VCaP (cell line): ENCODE measurements around the gene KCNN2.
"Not testable (repeated sequence)": the region's sequence is repeated elsewhere in the genome, so short reads cannot be mapped to it uniquely, and the experiment has no call there.

Experiments
- H3K27ac ChIP-seq: fragments of 450-650 bp; 2 replicates; pipeline ENCODE4 v1.5.1; 2017
- CTCF ChIP-seq: fragments of 450-650 bp; conservative IDR thresholded peaks from 2 replicates; pipeline ENCODE4 v1.5.1; 2017; ENCODE audit warnings: mild to moderate bottlenecking, moderate library complexity

Gene KCNN2

GRCh38 chr5:114419067-114419388 lies 57.2 kb downstream of the KCNN2 start:
- no peak for TF ChIP-seq CTCF
- no peak overlapping the region for H3K27ac ChIP-seq

GRCh38 chr5:114419959-114420358 lies 58.1 kb downstream of the KCNN2 start:
- no peak overlapping the region for H3K27ac ChIP-seq
- no peak for TF ChIP-seq CTCF

- no peak overlapping the region for H3K27ac ChIP-seq
- TF ChIP-seq CTCF: no peak
These were observed 65.3 kb downstream of the KCNN2 start for GRCh38 chr5:114427204-114427603.

GRCh38 chr5:114430532-114430931 lies 68.7 kb downstream of the KCNN2 start:
- H3K27ac ChIP-seq: no peak overlapping the region
- no peak for TF ChIP-seq CTCF

GRCh38 chr5:114432684-114433083 lies 70.8 kb downstream of the KCNN2 start:
- not testable (repeated sequence) for H3K27ac ChIP-seq

GRCh38 chr5:114434396-114435219 lies 72.7 kb downstream of the KCNN2 start:
- no peak for TF ChIP-seq CTCF
- H3K27ac ChIP-seq: no peak overlapping the region

GRCh38 chr5:114435220-114435481 lies 73.3 kb downstream of the KCNN2 start:
- H3K27ac ChIP-seq: no peak overlapping the region
- no peak for TF ChIP-seq CTCF

GRCh38 chr5:114435885-114436299 lies 74.0 kb downstream of the KCNN2 start:
- TF ChIP-seq CTCF: no peak
- no peak overlapping the region for H3K27ac ChIP-seq
